GM23248 (cell line): Measurements from ENCODE around the gene TENT4A. TPM values are rescaled to one million over a fixed set of nuclear protein-coding genes. Genes with fewer than 3 reads are reported as not detected.

ENCODE experiments used
- DNase-seq: peaks from one replicate; pipeline ENCODE4 v3.0.0-alpha.2; 2015
- H2AFZ ChIP-seq: fragments of 200-600 bp; sonication (generic); 2 replicates; pipeline ENCODE4 v1.6.1; 2016; ENCODE audit warnings: antibody characterized with exemption
- H3F3A ChIP-seq: fragments of 200-600 bp; sonication (generic); 2 replicates; pipeline ENCODE4 v1.6.1; 2016; ENCODE audit warnings: mild to moderate bottlenecking, antibody characterized with exemption, mixed run types; ENCODE audit not compliant: insufficient read depth
- H3K27ac ChIP-seq: fragments of 200-600 bp; sonication (generic); 2 replicates; pipeline ENCODE4 v1.5.1; 2016; ENCODE audit warnings: mild to moderate bottlenecking
- H3K27me3 ChIP-seq: fragments of 200-600 bp; sonication (generic); replicated peaks from 2 replicates; pipeline ENCODE4 v1.6.1; 2016; ENCODE audit warnings: mild to moderate bottlenecking; ENCODE audit not compliant: insufficient read depth
- H3K36me3 ChIP-seq: fragments of 200-600 bp; sonication (generic); 2 replicates; pipeline ENCODE4 v1.6.1; 2016; ENCODE audit warnings: low read depth, mild to moderate bottlenecking
- H3K4me1 ChIP-seq: fragments of 200-600 bp; sonication (generic); 2 replicates; pipeline ENCODE4 v1.6.1; 2016; ENCODE audit warnings: mild to moderate bottlenecking; ENCODE audit not compliant: insufficient read depth
- H3K4me2 ChIP-seq: fragments of 200-600 bp; sonication (generic); one replicate; pipeline ENCODE4 v1.6.1; 2016; ENCODE audit warnings: mild to moderate bottlenecking; ENCODE audit not compliant: unreplicated experiment
- H3K4me3 ChIP-seq: fragments of 200-600 bp; sonication (generic); 2 replicates; pipeline ENCODE4 v1.5.1; 2016; ENCODE audit warnings: mild to moderate bottlenecking
- H3K79me2 ChIP-seq: fragments of 200-600 bp; sonication (generic); 2 replicates; pipeline ENCODE4 v1.6.1; 2016; ENCODE audit warnings: mild to moderate bottlenecking; ENCODE audit not compliant: insufficient read depth
- H3K9ac ChIP-seq: fragments of 200-600 bp; sonication (generic); 2 replicates; pipeline ENCODE4 v1.6.1; 2016; ENCODE audit warnings: mild to moderate bottlenecking
- H3K9me2 ChIP-seq: fragments of 200-600 bp; sonication (generic); 2 replicates; pipeline ENCODE4 v1.6.1; 2016; ENCODE audit warnings: mixed run types, mild to moderate bottlenecking, moderate library complexity; ENCODE audit not compliant: insufficient read depth
- H3K9me3 ChIP-seq: fragments of 200-600 bp; sonication (generic); one replicate; pipeline ENCODE4 v1.6.1; 2017; ENCODE audit warnings: low read depth
- H4K20me1 ChIP-seq: fragments of 200-600 bp; sonication (generic); 2 replicates; pipeline ENCODE4 v1.6.0; 2016; ENCODE audit not compliant: insufficient read depth
- EZH2 ChIP-seq: fragments of 200-600 bp; sonication (generic); IDR thresholded peaks from 2 replicates; pipeline ENCODE4 v1.6.1; 2018; ENCODE audit warnings: antibody characterized with exemption, mild to moderate bottlenecking; ENCODE audit not compliant: insufficient read depth, poor library complexity, severe bottlenecking
- EZH2phosphoT487 ChIP-seq: fragments of 200-600 bp; sonication (generic); IDR thresholded peaks from 2 replicates; pipeline ENCODE4 v1.6.1; 2018; ENCODE audit warnings: antibody characterized with exemption, moderate library complexity, mild to moderate bottlenecking, low read depth; ENCODE audit not compliant: insufficient read depth
- WGBS, 2 experiments: methylation state at CpG; one replicate each; pipeline ENCODE4 v1.1.6; 2015 to 2017; ENCODE audit warnings: low lambda C conversion rate in 2 of 2, low coverage in 1 of 2; ENCODE audit errors: missing lambda C conversion rate in 2 of 2; 5-methylcytosine and 5-hydroxymethylcytosine counted together
- in situ Hi-C: fragments of 300-500 bp; cut with MboI; formaldehyde crosslinking; loops from 2 replicates; pipeline ENCODE4 v1.15.0; 2020
- polyA plus RNA-seq: library from polyadenylated mRNA; unstranded; fragments of >200 nt; fragmentation: Nextera tagmentation; extraction: Ambion mirVana; gene quantifications from 2 replicates; pipeline ENCODE4 v1.2.1, GENCODE V29; 2016
- total RNA-seq: library from RNA; depleted of rRNA; stranded (reverse); fragments of >200 nt; shearing (Covaris generic); gene quantifications from 2 replicates; pipeline ENCODE4 v1.2.3, GENCODE V29; 2014

The TENT4A gene
- total and polyA plus RNA-seq, 2 experiments from 2014 or later = 3.0 to 17.6 TPM

DNA sequence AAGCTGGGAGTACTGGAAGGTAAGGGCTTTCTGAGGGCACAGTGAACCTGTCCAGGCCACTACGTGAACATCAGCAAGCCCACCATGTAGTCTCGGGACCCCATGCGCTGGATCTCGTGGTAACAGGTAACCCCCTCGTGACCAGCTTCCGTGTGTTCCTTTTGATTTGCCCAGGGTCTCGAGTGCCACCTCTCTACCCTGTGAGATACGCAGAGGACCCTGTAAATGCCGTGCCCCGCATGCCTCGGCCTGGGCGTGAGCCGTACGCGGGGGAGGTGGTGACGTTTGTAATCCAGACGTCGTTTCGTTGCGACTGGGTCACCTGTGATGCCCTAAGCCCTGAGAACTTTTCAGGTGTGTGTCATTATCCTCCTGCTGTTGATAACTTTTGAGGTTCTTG is 45.5 kb downstream of the TENT4A start:
- 93 to 95% methylated on average over 20 of the region's 20 CpGs for WGBS, 2 experiments
- Histone ChIP-seq H3K4me3 (no peak overlapping the region), H3F3A (no peaks in the 10 kb centered on the region), H2AFZ (no peak overlapping the region), H3K9me2 (no peaks in the 10 kb centered on the region), H3K9ac (no peak overlapping the region), H4K20me1 (no peaks in the 10 kb centered on the region), H3K27ac (no peak overlapping the region), H3K79me2 (no peaks in the 10 kb centered on the region; the same call in none of the 2 replicates), H3K27me3 (no peaks in the 10 kb centered on the region), H3K4me2 (no peak overlapping the region), H3K36me3 (peaks cover 20% of the 10 kb centered on the region), H3K4me1 (no peaks in the 10 kb centered on the region), H3K9me3 (no peaks in the 10 kb centered on the region)
- TF ChIP-seq EZH2phosphoT487 = no peak
- no peak for TF ChIP-seq EZH2
- in situ Hi-C loops = no loop called here
- DNase-seq = no peak

DNA sequence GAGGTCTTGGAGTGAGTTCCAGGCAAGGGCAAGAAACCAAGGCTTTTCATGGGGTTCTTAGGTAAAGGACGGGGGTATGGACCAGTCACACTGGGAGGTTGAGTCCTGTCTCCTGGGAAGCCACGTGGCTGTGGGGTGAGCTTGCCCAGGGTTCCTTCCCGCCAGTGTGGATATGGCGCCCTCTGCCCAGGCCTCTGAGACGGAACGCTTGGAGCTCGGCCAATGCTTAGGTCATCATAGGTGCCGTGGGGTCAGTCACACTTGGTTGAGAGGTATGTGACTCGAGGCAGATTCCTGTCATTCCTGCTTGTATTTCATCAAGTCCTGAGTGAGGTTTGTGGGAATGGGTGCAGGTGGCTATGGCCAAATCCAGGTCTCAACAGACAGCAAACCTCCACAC is 46.2 kb downstream of the TENT4A start:
- Histone ChIP-seq H3K9me2 (no peaks in the 10 kb centered on the region), H3K9ac (no peak overlapping the region), H2AFZ (no peak overlapping the region), H3F3A (0 out of 2 replicates have a peak, but pooled peaks cover under 1% of the 10 kb centered on the region), H4K20me1 (no peaks in the 10 kb centered on the region), H3K36me3 (peaks cover 20% of the 10 kb centered on the region), H3K27ac (no peak overlapping the region), H3K4me1 (no peaks in the 10 kb centered on the region), H3K9me3 (no peaks in the 10 kb centered on the region), H3K4me3 (no peak overlapping the region), H3K4me2 (no peak overlapping the region), H3K79me2 (no peaks in the 10 kb centered on the region; the same call in none of the 2 replicates), H3K27me3 (no peaks in the 10 kb centered on the region)
- WGBS, 2 experiments = 80% methylated on average over 9 of the region's 9 CpGs
- no peak for DNase-seq
- TF ChIP-seq EZH2 = no peak
- no peak for TF ChIP-seq EZH2phosphoT487
- in situ Hi-C loops = no loop called here

- no peak for DNase-seq
- H3K36me3 ChIP-seq = peaks cover 20% of the 10 kb centered on the region
- H4K20me1 ChIP-seq = no peaks in the 10 kb centered on the region
- TF ChIP-seq EZH2phosphoT487 (no peak), EZH2 (no peak)
- no peak overlapping the region for H3K4me3 ChIP-seq
- in situ Hi-C loops = no loop called here
- no peaks in the 10 kb centered on the region; the same call in 1 of the 2 replicates for H3K79me2 ChIP-seq
- H3F3A ChIP-seq = 0 out of 2 replicates have a peak, but pooled peaks cover 6% of the 10 kb centered on the region
- 80 to 87% methylated on average over 5 of the region's 5 CpGs for WGBS, 2 experiments
- H3K27ac ChIP-seq = no peak overlapping the region
- H3K9ac ChIP-seq = no peak overlapping the region
- no peaks in the 10 kb centered on the region for H3K27me3 ChIP-seq
- no peaks in the 10 kb centered on the region for H3K9me3 ChIP-seq
- H3K4me1 ChIP-seq = no peaks in the 10 kb centered on the region
- H3K4me2 ChIP-seq = no peak overlapping the region
- no peaks in the 10 kb centered on the region for H3K9me2 ChIP-seq
- H2AFZ ChIP-seq = no peak overlapping the region
Measured at GRCh38 chr5:6759983-6760382, 46.8 kb downstream of the TENT4A start.

GRCh38 chr5:6760686-6761085 is 47.5 kb downstream of the TENT4A start:
- H3K36me3 ChIP-seq = peaks cover 17% of the 10 kb centered on the region
- H3K4me3 ChIP-seq = no peak overlapping the region
- H3K79me2 ChIP-seq = no peaks in the 10 kb centered on the region; the same call in 1 of the 2 replicates
- H3K27ac ChIP-seq = no peak overlapping the region
- DNase-seq = no peak
- TF ChIP-seq EZH2phosphoT487 = no peak
- H4K20me1 ChIP-seq = no peaks in the 10 kb centered on the region
- H3K4me1 ChIP-seq = no peaks in the 10 kb centered on the region
- no peak overlapping the region for H2AFZ ChIP-seq
- H3K9me2 ChIP-seq = no peaks in the 10 kb centered on the region
- H3K27me3 ChIP-seq = no peaks in the 10 kb centered on the region
- no peak overlapping the region for H3K4me2 ChIP-seq
- H3F3A ChIP-seq = 0 out of 2 replicates have a peak, but pooled peaks cover 6% of the 10 kb centered on the region
- WGBS, 2 experiments = 76 to 77% methylated on average over 9 of the region's 9 CpGs
- no peaks in the 10 kb centered on the region for H3K9me3 ChIP-seq
- in situ Hi-C loops = no loop called here
- no peak overlapping the region for H3K9ac ChIP-seq

DNA sequence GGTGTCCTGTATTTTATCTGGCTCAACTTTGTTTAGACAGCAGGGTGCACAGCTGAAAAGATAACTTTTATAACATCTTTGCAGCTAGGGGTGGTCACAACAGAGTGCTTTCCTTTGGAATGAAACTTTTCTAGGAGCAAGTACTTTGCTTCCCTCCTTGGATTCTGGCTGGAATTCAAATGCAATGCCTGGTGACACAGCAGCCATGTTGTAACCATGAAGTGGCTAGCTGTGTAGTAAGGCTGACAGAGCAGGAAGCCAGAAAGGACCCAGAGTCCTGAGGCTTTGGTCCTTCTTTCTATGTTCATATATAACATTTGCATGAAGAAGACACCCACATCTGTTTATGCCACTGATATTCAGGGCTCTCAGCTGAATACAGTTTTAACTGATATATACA is 48.1 kb downstream of the TENT4A start:
- Histone ChIP-seq H3K9ac (no peak overlapping the region), H3K36me3 (peaks cover 12% of the 10 kb centered on the region), H2AFZ (no peak overlapping the region), H3K9me2 (no peaks in the 10 kb centered on the region), H3K4me3 (no peak overlapping the region), H3K27ac (no peak overlapping the region), H4K20me1 (no peaks in the 10 kb centered on the region), H3F3A (0 out of 2 replicates have a peak, but pooled peaks cover 6% of the 10 kb centered on the region), H3K27me3 (no peaks in the 10 kb centered on the region), H3K4me1 (0 out of 2 replicates have a peak, but pooled peaks cover 5% of the 10 kb centered on the region), H3K4me2 (no peak overlapping the region), H3K9me3 (no peaks in the 10 kb centered on the region), H3K79me2 (no peaks in the 10 kb centered on the region; the same call in 1 of the 2 replicates)
- in situ Hi-C loops = no loop called here
- TF ChIP-seq EZH2 (no peak), EZH2phosphoT487 (no peak)
- DNase-seq = no peak
